ENCODE data around the gene S100G.

S100G gene

GRCh38 chrX:16638533-16638932 lies 11.4 kb upstream of the S100G start:
- H3K36me3 ChIP-seq, result no peaks in the 10 kb centered on the region
- no peaks in the 10 kb centered on the region for H3K9me3 ChIP-seq
- no peak overlapping the region for H3K27ac ChIP-seq
- no peak for TF ChIP-seq CTCF (IDR thresholded peaks at IDR 0.05)
- no peaks in the 10 kb centered on the region for H3K27me3 ChIP-seq
- H3K4me3 ChIP-seq (ENCODE audit: low read depth in 1 of 2, low read length in 1 of 2), result no peak overlapping the region
- H3K4me1 ChIP-seq (ENCODE audit: control insufficient read depth in 1 of 2, insufficient read depth in 1 of 2, low read depth in 1 of 2, low read length in 1 of 2), result peaks cover 5 to 8% of the 10 kb centered on the region in 2 experiments

GRCh38 chrX:16639966-16640365 lies 10.0 kb upstream of the S100G start:
- peaks cover 6 to 8% of the 10 kb centered on the region in 2 experiments for H3K4me1 ChIP-seq (ENCODE audit: control insufficient read depth in 1 of 2, insufficient read depth in 1 of 2, low read depth in 1 of 2, low read length in 1 of 2)

GRCh38 chrX:16640823-16641222 lies 9.1 kb upstream of the S100G start:
- Histone ChIP-seq H3K36me3 (no peaks in the 10 kb centered on the region), H3K4me3 (ENCODE audit: low read depth in 1 of 2, low read length in 1 of 2) (no peak overlapping the region), H3K27ac (no peak overlapping the region), H3K4me1 (ENCODE audit: control insufficient read depth in 1 of 2, insufficient read depth in 1 of 2, low read depth in 1 of 2, low read length in 1 of 2) (peaks cover 6 to 8% of the 10 kb centered on the region in 2 experiments), H3K27me3 (no peaks in the 10 kb centered on the region), H3K9me3 (no peaks in the 10 kb centered on the region)
- TF ChIP-seq CTCF (IDR thresholded peaks at IDR 0.05), result no peak

More at GRCh38 chrX:16639966-16640365, 10.0 kb upstream of the S100G start:
- Histone ChIP-seq H3K9me3 (no peaks in the 10 kb centered on the region), H3K27me3 (no peaks in the 10 kb centered on the region), H3K27ac (no peak overlapping the region), H3K4me3 (ENCODE audit: low read depth in 1 of 2, low read length in 1 of 2) (no peak overlapping the region), H3K36me3 (no peaks in the 10 kb centered on the region)
- TF ChIP-seq CTCF (IDR thresholded peaks at IDR 0.05), result no peak

- no peak for TF ChIP-seq CTCF (IDR thresholded peaks at IDR 0.05)
- Histone ChIP-seq H3K36me3 (no peaks in the 10 kb centered on the region), H3K27ac (no peak overlapping the region), H3K4me3 (ENCODE audit: low read depth in 1 of 2, low read length in 1 of 2) (no peak overlapping the region), H3K9me3 (no peaks in the 10 kb centered on the region), H3K4me1 (ENCODE audit: control insufficient read depth in 1 of 2, insufficient read depth in 1 of 2, low read depth in 1 of 2, low read length in 1 of 2) (peaks cover 6 to 8% of the 10 kb centered on the region in 2 experiments), H3K27me3 (no peaks in the 10 kb centered on the region)
These were observed 6.8 kb upstream of the S100G start for GRCh38 chrX:16643176-16643575.

GRCh38 chrX:16646366-16647138 lies 3.4 kb upstream of the S100G start:
- Histone ChIP-seq H3K4me3 (ENCODE audit: low read depth in 1 of 2, low read length in 1 of 2) (no peak overlapping the region), H3K36me3 (no peaks in the 10 kb centered on the region), H3K27me3 (no peaks in the 10 kb centered on the region), H3K4me1 (ENCODE audit: control insufficient read depth in 1 of 2, insufficient read depth in 1 of 2, low read depth in 1 of 2, low read length in 1 of 2) (peaks cover 6 to 8% of the 10 kb centered on the region in 2 experiments), H3K9me3 (no peaks in the 10 kb centered on the region), H3K27ac (no peak overlapping the region)
- no peak for TF ChIP-seq CTCF (IDR thresholded peaks at IDR 0.05)
